ENCODE measurements around the gene LIMK2.
A peak's percentile ranks its signal among the peaks of the same experiment; 100 is the strongest.
"Not testable (repeated sequence)": the region's sequence is repeated elsewhere in the genome, so short reads cannot be mapped to it uniquely, and the experiment has no call there.

LIMK2 gene

GRCh38 chr22:31212783-31213629 lies 908 bp downstream of the LIMK2 start:
- no peak for DNase-seq

GRCh38 chr22:31215018-31215535 lies 3.0 kb downstream of the LIMK2 start:
- no peak for DNase-seq

GRCh38 chr22:31218565-31219262 lies 6.6 kb downstream of the LIMK2 start:
- no peak for DNase-seq

DNA sequence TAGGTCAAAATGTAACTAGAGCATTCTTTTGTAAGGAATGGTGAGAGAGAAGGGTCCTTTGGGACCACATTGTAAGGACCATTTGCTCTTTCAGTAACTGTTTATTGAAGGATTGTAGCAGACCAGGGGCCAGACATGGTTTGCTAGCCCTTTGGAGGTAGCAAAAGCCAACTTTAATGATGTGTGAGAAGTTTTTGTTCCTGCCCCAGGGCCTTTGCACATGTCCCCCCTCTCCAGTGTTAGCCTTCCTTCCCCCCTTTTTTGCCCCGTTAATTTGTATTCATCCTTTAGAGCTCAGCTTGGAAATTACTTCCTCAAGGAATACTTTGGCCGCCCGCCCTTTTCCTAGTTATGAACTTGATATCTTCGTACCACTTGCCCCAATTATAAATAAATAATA lies 9.0 kb downstream of the LIMK2 start:
- DNase-seq = no peak

DNA sequence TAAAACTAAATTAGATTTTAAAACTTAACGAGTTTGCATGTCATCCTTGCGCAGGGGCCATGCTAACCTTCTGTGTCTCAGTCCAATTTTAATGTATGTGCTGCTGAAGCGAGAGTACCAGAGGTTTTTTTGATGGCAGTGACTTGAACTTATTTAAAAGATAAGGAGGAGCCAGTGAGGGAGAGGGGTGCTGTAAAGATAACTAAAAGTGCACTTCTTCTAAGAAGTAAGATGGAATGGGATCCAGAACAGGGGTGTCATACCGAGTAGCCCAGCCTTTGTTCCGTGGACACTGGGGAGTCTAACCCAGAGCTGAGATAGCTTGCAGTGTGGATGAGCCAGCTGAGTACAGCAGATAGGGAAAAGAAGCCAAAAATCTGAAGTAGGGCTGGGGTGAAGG lies 10.6 kb downstream of the LIMK2 start:
- no peak for DNase-seq

- DNase-seq = peak; percentile 63
Observed at GRCh38 chr22:31223786-31224191, 11.7 kb downstream of the LIMK2 start.

DNA sequence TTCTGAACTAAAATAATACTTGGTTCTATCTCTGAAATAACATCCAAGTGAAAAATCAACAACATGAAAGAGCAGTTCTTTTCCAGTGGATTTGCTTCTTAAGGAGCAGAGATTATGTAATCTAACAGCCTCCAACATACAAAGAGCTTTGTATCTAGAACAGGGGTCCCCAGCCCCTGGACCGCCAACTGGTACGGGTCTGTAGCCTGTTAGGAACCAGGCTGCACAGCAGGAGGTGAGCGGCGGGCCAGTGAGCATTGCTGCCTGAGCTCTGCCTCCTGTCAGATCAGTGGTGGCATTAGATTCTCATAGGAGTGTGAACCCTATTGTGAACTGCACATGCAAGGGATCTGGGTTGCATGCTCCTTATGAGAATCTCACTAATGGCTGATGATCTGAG lies 12.6 kb downstream of the LIMK2 start:
- not testable (repeated sequence) for DNase-seq

DNA sequence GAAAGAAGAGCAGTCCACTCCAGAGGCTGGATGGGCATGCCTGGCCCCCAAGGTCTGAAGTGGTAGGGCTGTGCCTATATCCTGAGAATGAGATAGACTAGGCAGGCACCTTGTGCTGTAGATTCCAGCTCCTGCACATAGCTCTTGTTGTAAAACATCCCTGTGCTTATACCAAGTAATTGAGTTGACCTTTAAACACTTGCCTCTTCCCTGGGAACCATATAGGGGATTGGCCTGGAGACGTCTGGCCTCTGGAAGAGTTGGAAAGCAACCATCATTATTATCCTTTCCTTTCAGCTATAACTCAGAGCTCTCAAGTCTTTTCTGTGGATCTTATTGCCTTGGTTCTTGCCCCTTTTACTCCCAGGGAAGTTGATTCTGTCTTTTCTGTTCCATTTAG lies 15.1 kb downstream of the LIMK2 start:
- no peak for DNase-seq

DNA sequence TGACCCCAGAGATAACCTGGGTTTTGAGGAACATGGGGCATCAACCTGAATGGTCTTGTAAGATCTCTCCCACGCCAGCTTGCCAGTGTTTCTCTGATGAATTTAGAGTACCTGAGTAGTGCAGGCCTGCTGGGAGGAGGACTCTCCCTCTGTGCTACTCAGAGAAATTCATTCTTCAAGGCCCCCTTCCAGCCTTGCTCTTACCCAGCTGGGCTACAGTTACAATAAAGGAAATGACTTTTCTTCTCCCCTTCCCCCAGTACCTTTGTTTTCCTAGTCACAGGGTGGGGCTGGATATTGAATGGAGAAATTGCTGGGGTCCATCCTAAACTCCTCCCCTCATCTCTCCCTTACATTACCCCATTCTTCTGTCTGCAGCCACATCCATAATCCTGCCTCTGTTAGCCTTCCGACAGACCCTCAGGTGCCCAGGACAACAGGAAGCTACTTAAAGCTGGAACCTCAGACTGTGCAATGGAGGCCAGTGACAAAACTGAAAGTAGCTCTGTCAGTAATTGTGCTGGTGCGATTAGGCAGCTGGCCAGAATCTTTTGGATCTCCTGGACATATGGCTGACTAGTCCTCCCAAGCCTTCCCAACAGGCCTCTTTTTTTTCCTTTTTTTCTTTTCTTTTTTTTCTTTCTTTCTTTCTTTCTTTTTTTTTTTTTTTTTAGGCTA lies 17.4 kb downstream of the LIMK2 start:
- DNase-seq = no peak

GRCh38 chr22:31230155-31230870 lies 18.2 kb downstream of the LIMK2 start:
- DNase-seq = no peak

- DNase-seq = peak; percentile 69
Observed at GRCh38 chr22:31230871-31231621, 18.9 kb downstream of the LIMK2 start.

- DNase-seq = no peak
Observed at GRCh38 chr22:31233001-31233400, 20.9 kb downstream of the LIMK2 start.

GRCh38 chr22:31235081-31235480 lies 23.0 kb downstream of the LIMK2 start:
- no peak for DNase-seq

- DNase-seq = not testable (repeated sequence)
Observed at GRCh38 chr22:31236044-31236443, 23.9 kb downstream of the LIMK2 start.

- no peak for DNase-seq
Observed at GRCh38 chr22:31238057-31238456, 26.0 kb downstream of the LIMK2 start.

- no peak for DNase-seq
Observed at GRCh38 chr22:31239771-31240370, 27.8 kb downstream of the LIMK2 start.

GRCh38 chr22:31241200-31241599 lies 29.1 kb downstream of the LIMK2 start:
- peak; percentile 66 for DNase-seq

DNA sequence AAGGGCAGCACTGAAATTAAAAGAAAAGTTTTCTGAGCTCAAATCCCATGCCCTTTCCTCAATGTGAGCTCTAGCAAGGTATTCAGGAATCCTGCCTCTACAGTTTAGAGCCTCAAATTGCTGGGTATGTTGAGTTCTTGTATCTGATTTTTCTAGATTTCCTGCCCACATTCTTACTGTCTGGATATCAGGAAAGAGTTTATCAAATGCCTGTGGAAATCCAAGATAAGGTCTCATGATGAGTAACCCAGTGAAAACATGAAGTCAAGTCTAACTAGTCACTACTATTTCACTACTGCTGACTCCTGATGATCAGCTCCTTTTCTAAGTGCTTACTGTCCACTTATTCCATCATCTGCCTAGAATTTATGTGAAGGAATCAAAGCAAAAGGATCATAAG lies 29.8 kb downstream of the LIMK2 start:
- DNase-seq = no peak

DNA sequence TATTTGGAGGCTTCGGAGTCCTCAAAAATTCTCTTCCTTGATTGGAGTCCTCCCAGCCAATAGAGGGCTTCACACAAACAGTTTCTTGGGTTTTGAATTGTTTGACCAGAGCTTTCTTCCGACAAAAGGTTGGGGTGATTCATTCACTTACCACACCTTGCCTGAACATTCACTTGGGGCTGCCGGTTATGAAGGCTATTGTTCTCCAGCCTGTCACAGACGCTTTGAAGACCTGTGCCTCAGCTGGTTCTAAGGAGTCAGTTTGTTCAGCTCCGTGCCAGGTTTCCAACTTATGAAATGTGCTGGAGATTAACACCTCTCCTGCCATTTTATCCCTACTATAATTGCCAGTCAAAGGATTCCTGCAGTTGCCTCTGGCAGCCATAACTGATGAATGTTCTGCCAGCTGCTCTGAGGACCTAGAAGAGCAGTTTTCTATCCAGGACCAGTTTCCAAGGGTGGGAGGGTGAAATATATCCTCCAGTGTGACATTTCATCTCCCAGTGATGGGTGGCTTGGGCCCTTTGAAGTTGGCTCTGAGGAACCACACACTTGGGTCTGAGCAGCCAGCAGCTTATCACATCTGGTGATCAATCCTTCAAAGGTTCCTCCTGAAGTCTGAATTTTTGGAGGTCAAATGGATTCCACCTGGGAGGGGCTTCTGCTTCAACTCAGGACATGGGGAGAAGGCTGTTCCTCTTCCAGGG lies 31.4 kb downstream of the LIMK2 start:
- no peak for DNase-seq

GRCh38 chr22:31244046-31244942 lies 32.2 kb downstream of the LIMK2 start:
- peak; percentile 99 for DNase-seq

Data from islet precursor cell (in vitro differentiated cells).